Body of pancreas (tissue), 4 donors: ENCODE data around the gene HS1BP3. TPM values are rescaled to one million over a fixed set of nuclear protein-coding genes. Genes with fewer than 3 reads are reported as not detected.

Experiments
- ATAC-seq: fragments of 150-250 bp; one replicate; pipeline ENCODE4 v1.9.1; 2016
- DNase-seq, 4 donors: peaks; one replicate each; pipeline ENCODE4 v3.0.0-alpha.2; 2019
- H3K27ac ChIP-seq, 4 donors: fragments of 200-600 bp; sonication (generic); 1 replicate in 3 of 4; 2 replicates in 1 of 4; pipeline versions ENCODE4 v1.5.1 to v1.6.1; 2016 to 2019; ENCODE audit warnings: mild to moderate bottlenecking in 1 of 4, mixed read lengths in 1 of 4, moderate library complexity in 1 of 4
- H3K27me3 ChIP-seq, 2 donors: fragments of 200-600 bp; sonication (generic); one replicate each; pipeline ENCODE4 v1.6.0; 2016; ENCODE audit warnings: mild to moderate bottlenecking in 1 of 2
- H3K36me3 ChIP-seq, 2 donors: fragments of 200-600 bp; sonication (generic); replicated peaks in 1 of 2; 2 replicates each; pipeline ENCODE4 v1.5.1; 2016; ENCODE audit warnings: low read depth in 2 of 2; ENCODE audit not compliant: insufficient read depth in 1 of 2
- H3K4me1 ChIP-seq: fragments of 200-600 bp; sonication (generic); one replicate; pipeline ENCODE4 v1.6.0; 2016
- H3K4me3 ChIP-seq, 2 donors: fragments of 200-600 bp; sonication (generic); 1 replicate in 1 of 2; 2 replicates in 1 of 2; pipeline ENCODE4 v1.5.1; 2016 to 2019
- H3K9me3 ChIP-seq, 3 donors: fragments of 200-600 bp; sonication (generic); 1 replicate in 2 of 3; 2 replicates in 1 of 3; pipeline ENCODE4 v1.5.1; 2016
- CTCF ChIP-seq, 7 experiments: fragments of 450-650 bp in 4 of 7; fragments of 200-600 bp in 3 of 7; sonication (generic) in 3 of 7; IDR thresholded peaks; one replicate each; pipeline ENCODE4 v1.5.1; 2016 to 2019; ENCODE audit warnings: antibody characterized with exemption in 7 of 7
- POLR2A ChIP-seq, 3 donors: fragments of 450-650 bp; IDR thresholded peaks; one replicate each; pipeline ENCODE4 v1.6.1; 2016; ENCODE audit warnings: antibody characterized with exemption in 3 of 3, mild to moderate bottlenecking in 2 of 3
- WGBS, 2 donors: methylation state at CpG; one replicate each; pipeline ENCODE4 v1.1.5; 2017; 5-methylcytosine and 5-hydroxymethylcytosine counted together
- intact Hi-C: fragments of 100-400 bp; cut with DNase I; formaldehyde crosslinking; loops from one replicate; pipeline ENCODE4 v1.15.1; 2023
- total RNA-seq, 2 donors: library from RNA; depleted of rRNA; stranded (reverse); fragments of >200 nt; gene quantifications; one replicate each; pipeline ENCODE4 v1.1.0, GENCODE V29; 2016

The HS1BP3 gene
- total RNA-seq, 2 donors from 2014 or later, result 21.1 to 23.1 TPM

- TF ChIP-seq POLR2A (IDR thresholded peaks at IDR 0.05), result no peak
- no peak for TF ChIP-seq CTCF (IDR thresholded peaks at IDR 0.05)
- H3K4me3 ChIP-seq, result no peak overlapping the region
- peak overlapping the region in 3 of 4 donors; percentile 84 to 90 (median 90) for H3K27ac ChIP-seq
- peaks cover 61% of the 10 kb centered on the region for H3K4me1 ChIP-seq
- H3K36me3 ChIP-seq, result no peaks in the 10 kb centered on the region
- intact Hi-C loops, result no loop called here
- peak in 1 of 4 donors; percentile 0 for DNase-seq
- no peak for ATAC-seq
- H3K27me3 ChIP-seq, result no peaks in the 10 kb centered on the region
- 80 to 83% methylated on average over 1 to 4 of the region's 4 CpGs for WGBS, 2 donors
- H3K9me3 ChIP-seq, result no peaks in the 10 kb centered on the region
Observed at GRCh38 chr2:20616341-20616871, 34.5 kb downstream of the HS1BP3 start.

GRCh38 chr2:20615466-20616241 is 35.2 kb downstream of the HS1BP3 start:
- no peak overlapping the region for H3K4me3 ChIP-seq
- no peaks in the 10 kb centered on the region for H3K9me3 ChIP-seq
- DNase-seq (peak in 1 of 4 donors; percentile 29), ATAC-seq (no peak)
- H3K4me1 ChIP-seq, result peaks cover 61% of the 10 kb centered on the region
- TF ChIP-seq CTCF (IDR thresholded peaks at IDR 0.05) (no peak), POLR2A (IDR thresholded peaks at IDR 0.05) (no peak)
- H3K27me3 ChIP-seq, result no peaks in the 10 kb centered on the region
- peak overlapping the region in 3 of 4 donors; percentile 84 to 90 (median 90) for H3K27ac ChIP-seq
- WGBS, 2 donors, result 74 to 78% methylated on average over 7 to 9 of the region's 9 CpGs
- intact Hi-C loops, result no loop called here
- H3K36me3 ChIP-seq, result no peaks in the 10 kb centered on the region

- Histone ChIP-seq H3K36me3 (no peaks in the 10 kb centered on the region), H3K27me3 (no peaks in the 10 kb centered on the region), H3K27ac (peak overlapping the region; percentile 6 to 90 (median 87)), H3K4me3 (no peak overlapping the region), H3K9me3 (no peaks in the 10 kb centered on the region), H3K4me1 (peaks cover 61% of the 10 kb centered on the region)
- no peak for DNase-seq
- no peak for ATAC-seq
- intact Hi-C loops, result no loop called here
- WGBS, 2 donors, result 68 to 79% methylated on average over 4 to 6 of the region's 6 CpGs
- TF ChIP-seq CTCF (IDR thresholded peaks at IDR 0.05), result no peak
- TF ChIP-seq POLR2A (IDR thresholded peaks at IDR 0.05), result no peak
Observed at GRCh38 chr2:20615068-20615465, 35.8 kb downstream of the HS1BP3 start.

GRCh38 chr2:20614201-20615067 is 36.5 kb downstream of the HS1BP3 start:
- ATAC-seq (peak; percentile 13), DNase-seq (peak in 3 of 4 donors; percentile 37 to 64 (median 59))
- Histone ChIP-seq H3K27ac (peak overlapping the region; percentile 6 to 90 (median 87)), H3K9me3 (no peaks in the 10 kb centered on the region), H3K27me3 (no peaks in the 10 kb centered on the region), H3K36me3 (no peaks in the 10 kb centered on the region), H3K4me3 (no peak overlapping the region), H3K4me1 (peaks cover 61% of the 10 kb centered on the region)
- TF ChIP-seq CTCF (IDR thresholded peaks at IDR 0.05) (no peak), POLR2A (IDR thresholded peaks at IDR 0.05) (no peak)
- intact Hi-C loops, result no loop called here
- WGBS, 2 donors, result 66 to 71% methylated on average over 14 of the region's 14 CpGs
